PC-3 (cell line): ENCODE measurements around the gene FGF4.

Source experiments
- CTCF ChIP-seq: fragments of 300-600 bp; sonication (generic); conservative IDR thresholded peaks from 2 replicates; pipeline ENCODE4 v1.5.1; 2017; ENCODE audit warnings: antibody characterized with exemption, low read depth, mild to moderate bottlenecking, low read length
- EZH2phosphoT487 ChIP-seq: fragments of 300-600 bp; sonication (generic); IDR thresholded peaks from 2 replicates; pipeline ENCODE4 v1.6.1; 2018; ENCODE audit warnings: mild to moderate bottlenecking, antibody characterized with exemption, low read length, borderline replicate concordance

- no peak for TF ChIP-seq CTCF
- no peak for TF ChIP-seq EZH2phosphoT487
These were observed 46.4 kb upstream of the FGF4 start for GRCh38 chr11:69821511-69822040.
